ENCODE data around the gene PIGO. TPM values are rescaled to one million over a fixed set of nuclear protein-coding genes. Genes with fewer than 3 reads are reported as not detected.
A peak's percentile ranks its signal among the peaks of the same experiment; 100 is the strongest.

The PIGO gene
- total RNA-seq, 4 donors from 2014 or later, result 6.6 to 12.3 (median 7.3) TPM

GRCh38 chr9:35112257-35113020 is 16.0 kb upstream of the PIGO start:
- Histone ChIP-seq H3K9me3 (no peaks in the 10 kb centered on the region), H3K27ac (peak overlapping the region; percentile 83 to 96 (median 88)), H3K27me3 (no peaks in the 10 kb centered on the region), H3K36me3 (peaks cover 0 to 11% of the 10 kb centered on the region in 2 donors), H3K4me1 (peaks cover 30 to 38% of the 10 kb centered on the region in 2 donors), H3K4me3 (peak overlapping the region in 1 of 4 donors; percentile 90)
- ATAC-seq (no peak), DNase-seq (no peak)
- in situ Hi-C loops (cut with MboI; ENCODE audit: low sequenced_read_pairs in 4 of 4) (loop anchor here in 2 of 4 donors (10.0 to 25.0 kb wide), 2 partner anchors 442 to 450 kb away; a partner anchor contains a TSS), intact Hi-C loops (cut with DNase I; ENCODE audit: low total_unique reads) (loop anchor here (10.0 kb wide), 3 partner anchors 252 to 702 kb away; partner anchors contain the start of genes DNAI1, FAM219A, HINT2 and SPAG8)
- TF ChIP-seq POLR2A (IDR thresholded peaks at IDR 0.05), result no peak
- no peak for TF ChIP-seq CTCF (IDR thresholded peaks at IDR 0.05 in 4 of 5, conservative IDR thresholded peaks at IDR 0.05 in 1 of 5)

- peaks cover 0 to 23% of the 10 kb centered on the region in 2 donors for H3K36me3 ChIP-seq
- in situ Hi-C loops (cut with MboI; ENCODE audit: low sequenced_read_pairs in 4 of 4) (loop anchor here in 2 of 4 donors (10.0 to 25.0 kb wide), 2 partner anchors 444 to 451 kb away; a partner anchor contains a TSS), intact Hi-C loops (cut with DNase I; ENCODE audit: low total_unique reads) (loop anchor here (1.0 to 10.0 kb wide), 4 partner anchors 119 to 704 kb away; partner anchors contain the start of genes DNAI1, FAM219A, HINT2 and SPAG8)
- H3K4me3 ChIP-seq, result peak overlapping the region; percentile 75 to 91 (median 86)
- no peak for TF ChIP-seq CTCF (IDR thresholded peaks at IDR 0.05 in 4 of 5, conservative IDR thresholded peaks at IDR 0.05 in 1 of 5)
- TF ChIP-seq POLR2A (IDR thresholded peaks at IDR 0.05), result peak; percentile 95
- ATAC-seq (peak; percentile 80 to 83), DNase-seq (peak; percentile 98 to 99)
- H3K27me3 ChIP-seq, result no peaks in the 10 kb centered on the region
- H3K27ac ChIP-seq, result peak overlapping the region; percentile 91 to 96 (median 94)
- peaks cover 26 to 38% of the 10 kb centered on the region in 2 donors for H3K4me1 ChIP-seq
- H3K9me3 ChIP-seq, result no peaks in the 10 kb centered on the region
Observed at GRCh38 chr9:35111001-35111933, 14.9 kb upstream of the PIGO start.

- H3K9me3 ChIP-seq, result no peaks in the 10 kb centered on the region
- DNase-seq, result peak in 1 of 2 donors; percentile 59
- H3K27ac ChIP-seq, result peak overlapping the region; percentile 91 to 96 (median 94)
- TF ChIP-seq CTCF (IDR thresholded peaks at IDR 0.05 in 4 of 5, conservative IDR thresholded peaks at IDR 0.05 in 1 of 5) (no peak), POLR2A (IDR thresholded peaks at IDR 0.05) (no peak)
- H3K4me3 ChIP-seq, result peak overlapping the region; percentile 75 to 91 (median 86)
- peak in 1 of 2 donors; percentile 5 for ATAC-seq
- in situ Hi-C loops (cut with MboI; ENCODE audit: low sequenced_read_pairs in 4 of 4) (loop anchor here in 2 of 4 donors (10.0 to 25.0 kb wide), 2 partner anchors 444 to 452 kb away; a partner anchor contains a TSS), intact Hi-C loops (cut with DNase I; ENCODE audit: low total_unique reads) (loop anchor here (10.0 kb wide), 3 partner anchors 254 to 704 kb away; partner anchors contain the start of genes DNAI1, FAM219A, HINT2 and SPAG8)
- H3K36me3 ChIP-seq, result peaks cover 0 to 32% of the 10 kb centered on the region in 2 donors
- H3K4me1 ChIP-seq, result peaks cover 25 to 36% of the 10 kb centered on the region in 2 donors
- H3K27me3 ChIP-seq, result no peaks in the 10 kb centered on the region
Observed at GRCh38 chr9:35110327-35110761, 14.0 kb upstream of the PIGO start.

GRCh38 chr9:35108946-35109575 is 12.7 kb upstream of the PIGO start:
- DNase-seq (no peak), ATAC-seq (no peak)
- no peaks in the 10 kb centered on the region for H3K27me3 ChIP-seq
- H3K4me1 ChIP-seq, result peaks cover 14 to 25% of the 10 kb centered on the region in 2 donors
- H3K9me3 ChIP-seq, result no peaks in the 10 kb centered on the region
- H3K36me3 ChIP-seq, result peaks cover 0 to 45% of the 10 kb centered on the region in 2 donors
- TF ChIP-seq POLR2A (IDR thresholded peaks at IDR 0.05) (no peak), CTCF (IDR thresholded peaks at IDR 0.05 in 4 of 5, conservative IDR thresholded peaks at IDR 0.05 in 1 of 5) (no peak)
- H3K4me3 ChIP-seq, result no peak overlapping the region
- no peak overlapping the region for H3K27ac ChIP-seq
- intact Hi-C loops (cut with DNase I; ENCODE audit: low total_unique reads), result no loop called here
- in situ Hi-C loops (cut with MboI; ENCODE audit: low sequenced_read_pairs in 4 of 4), result loop anchor here in 1 of 4 donors (25.0 kb wide), 1 partner anchor 453 kb away; a partner anchor contains a TSS

Measured in gastrocnemius medialis (tissue), 4 donors.